Measurements from ENCODE around the gene LAMA5. TPM values are rescaled to one million over a fixed set of nuclear protein-coding genes. Genes with fewer than 3 reads are reported as not detected.

The LAMA5 gene
- polyA plus RNA-seq, 1 donor (not counting 4 experiments of a cell fraction or from before 2014, with no cell fraction given) = 8.7 TPM

DNA sequence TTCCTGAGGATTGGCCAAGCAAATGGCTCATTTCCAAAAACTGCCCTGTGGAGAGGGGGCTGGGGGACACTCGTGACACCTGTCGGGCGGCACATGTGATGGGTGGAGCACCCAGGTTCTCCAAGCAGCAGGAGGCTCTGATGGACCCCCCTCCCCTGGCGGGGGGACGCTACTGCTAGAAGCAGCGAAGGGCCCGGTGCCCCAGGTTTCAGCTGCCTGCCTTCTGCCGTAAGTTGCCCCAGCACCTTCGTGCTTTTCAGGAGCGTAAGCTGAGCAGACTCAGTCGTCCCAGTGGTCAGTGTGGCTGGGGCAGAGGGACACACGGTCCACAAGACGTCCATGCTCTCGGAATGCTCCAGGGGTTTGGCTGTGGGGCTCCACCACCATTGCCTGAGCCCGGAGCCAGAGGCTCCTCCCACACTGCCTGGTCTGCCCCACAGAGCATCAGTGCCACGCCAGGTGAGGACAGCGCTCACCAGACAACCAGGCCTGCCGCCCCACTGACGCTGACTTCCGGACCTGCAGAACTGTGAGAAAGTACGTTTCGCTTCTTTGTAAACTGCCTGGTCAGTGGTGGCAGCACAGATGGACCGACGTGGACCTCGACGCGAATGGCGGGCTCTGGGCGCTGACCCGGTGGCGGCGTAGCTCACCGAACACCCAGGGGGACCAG, 68.4 kb downstream of the LAMA5 start:
- H3K27me3 ChIP-seq (ENCODE audit: control insufficient read depth, extremely low read depth, insufficient read depth, low read length) = no peaks in the 10 kb centered on the region
- H3K79me2 ChIP-seq (ENCODE audit: control insufficient read depth, insufficient read depth, low read length) = peaks cover 7% of the 10 kb centered on the region
- H3K4me1 ChIP-seq (ENCODE audit: control insufficient read depth, extremely low read depth, insufficient read depth, low read length) = no peaks in the 10 kb centered on the region
- no peak overlapping the region for H3K4me2 ChIP-seq (ENCODE audit: control insufficient read depth, extremely low read depth, insufficient read depth, low read depth, low read length)
- H3K27ac ChIP-seq (ENCODE audit: control insufficient read depth, insufficient read depth, low read length) = no peak overlapping the region
- H4K20me1 ChIP-seq (ENCODE audit: control insufficient read depth, extremely low read depth, insufficient read depth, low read length) = peaks cover 2% of the 10 kb centered on the region
- no peak overlapping the region for H3K9ac ChIP-seq (ENCODE audit: control insufficient read depth, extremely low read depth, insufficient read depth, low read length)
- H2AFZ ChIP-seq (ENCODE audit: control insufficient read depth, low read length) = no peak overlapping the region
- dilution Hi-C loops (cut with MboI; ENCODE audit: extremely low pct_ligation_motif_present, low sequenced_read_pairs) = no loop called here
- no peaks in the 10 kb centered on the region for H3K9me1 ChIP-seq (ENCODE audit: control insufficient read depth, extremely low read depth, insufficient read depth, low read length)
- H3K9me3 ChIP-seq (ENCODE audit: control insufficient read depth, low read depth, low read length) = no peaks in the 10 kb centered on the region
- TF ChIP-seq, protein P1, sequence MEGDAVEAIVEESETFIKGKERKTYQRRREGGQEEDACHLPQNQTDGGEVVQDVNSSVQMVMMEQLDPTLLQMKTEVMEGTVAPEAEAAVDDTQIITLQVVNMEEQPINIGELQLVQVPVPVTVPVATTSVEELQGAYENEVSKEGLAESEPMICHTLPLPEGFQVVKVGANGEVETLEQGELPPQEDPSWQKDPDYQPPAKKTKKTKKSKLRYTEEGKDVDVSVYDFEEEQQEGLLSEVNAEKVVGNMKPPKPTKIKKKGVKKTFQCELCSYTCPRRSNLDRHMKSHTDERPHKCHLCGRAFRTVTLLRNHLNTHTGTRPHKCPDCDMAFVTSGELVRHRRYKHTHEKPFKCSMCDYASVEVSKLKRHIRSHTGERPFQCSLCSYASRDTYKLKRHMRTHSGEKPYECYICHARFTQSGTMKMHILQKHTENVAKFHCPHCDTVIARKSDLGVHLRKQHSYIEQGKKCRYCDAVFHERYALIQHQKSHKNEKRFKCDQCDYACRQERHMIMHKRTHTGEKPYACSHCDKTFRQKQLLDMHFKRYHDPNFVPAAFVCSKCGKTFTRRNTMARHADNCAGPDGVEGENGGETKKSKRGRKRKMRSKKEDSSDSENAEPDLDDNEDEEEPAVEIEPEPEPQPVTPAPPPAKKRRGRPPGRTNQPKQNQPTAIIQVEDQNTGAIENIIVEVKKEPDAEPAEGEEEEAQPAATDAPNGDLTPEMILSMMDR (optimal IDR thresholded peaks at IDR 0.05 in 1 of 3, IDR thresholded peaks at IDR 0.05 in 1 of 3, conservative IDR thresholded peaks at IDR 0.05 in 1 of 3; ENCODE audit: extremely low read depth in 1 of 3, insufficient read depth in 2 of 3, low read length in 3 of 3) = no peak
- no peak for TF ChIP-seq EZH2 (IDR thresholded peaks at IDR 0.05; ENCODE audit: low read length)
- H3K36me3 ChIP-seq (ENCODE audit: control insufficient read depth in 2 of 2, extremely low read depth in 1 of 2, insufficient read depth in 2 of 2, low read length in 2 of 2) = peaks cover 12 to 23% of the 10 kb centered on the region in 2 experiments
- FAIRE-seq (no peak), DNase-seq (ENCODE audit: low read depth, low spot score) (no peak)
- no peak overlapping the region for H3K4me3 ChIP-seq (ENCODE audit: control insufficient read depth in 2 of 3, extremely low read depth in 1 of 3, insufficient read depth in 2 of 3, low read depth in 1 of 3, low read length in 3 of 3)

DNA sequence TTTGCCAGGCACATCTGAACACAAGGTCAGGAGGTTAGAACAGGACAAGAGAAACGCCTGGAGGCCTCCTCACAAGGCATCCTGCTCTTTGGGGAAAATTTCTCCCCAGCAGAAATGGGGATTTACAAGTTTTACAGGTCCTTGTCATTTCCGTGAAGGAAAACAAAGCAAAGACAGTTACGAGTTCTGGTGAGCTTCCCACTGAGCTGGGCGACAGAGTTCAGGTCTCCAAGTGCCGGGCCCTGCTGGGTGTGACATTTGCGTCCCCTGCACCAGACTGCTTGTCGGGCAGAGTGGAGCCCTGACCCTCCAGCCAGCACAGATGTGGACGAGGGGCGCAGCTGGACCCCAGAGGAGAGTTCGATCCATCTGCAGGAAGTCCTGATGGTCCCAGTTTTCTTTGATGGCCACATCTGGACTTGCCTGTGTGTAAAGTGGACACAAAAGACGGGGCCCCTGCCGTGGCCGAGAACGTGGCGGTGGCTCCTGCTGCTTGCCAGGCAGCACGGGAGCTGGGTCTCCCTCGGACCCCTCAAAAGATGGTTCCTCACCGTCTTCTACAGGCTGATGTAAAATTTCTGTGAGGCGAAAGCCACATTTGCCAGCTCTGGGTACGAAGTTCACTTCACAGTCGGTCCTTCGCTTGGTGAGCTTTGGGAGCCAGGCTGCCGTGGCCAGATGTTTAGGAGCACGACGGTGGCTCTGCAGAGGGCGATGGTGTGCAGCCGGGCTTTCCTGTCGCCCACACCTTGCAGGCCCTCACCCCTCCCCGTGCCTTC, 69.5 kb downstream of the LAMA5 start:
- no peak for FAIRE-seq
- dilution Hi-C loops (cut with MboI; ENCODE audit: extremely low pct_ligation_motif_present, low sequenced_read_pairs) = no loop called here
- Histone ChIP-seq H3K9ac (ENCODE audit: control insufficient read depth, extremely low read depth, insufficient read depth, low read length) (no peak overlapping the region), H4K20me1 (ENCODE audit: control insufficient read depth, extremely low read depth, insufficient read depth, low read length) (no peaks in the 10 kb centered on the region), H3K4me1 (ENCODE audit: control insufficient read depth, extremely low read depth, insufficient read depth, low read length) (no peaks in the 10 kb centered on the region), H3K9me3 (ENCODE audit: control insufficient read depth, low read depth, low read length) (no peaks in the 10 kb centered on the region), H3K79me2 (ENCODE audit: control insufficient read depth, insufficient read depth, low read length) (no peaks in the 10 kb centered on the region), H3K4me2 (ENCODE audit: control insufficient read depth, extremely low read depth, insufficient read depth, low read depth, low read length) (no peak overlapping the region), H3K27ac (ENCODE audit: control insufficient read depth, insufficient read depth, low read length) (no peak overlapping the region), H2AFZ (ENCODE audit: control insufficient read depth, low read length) (no peak overlapping the region), H3K36me3 (ENCODE audit: control insufficient read depth in 2 of 2, extremely low read depth in 1 of 2, insufficient read depth in 2 of 2, low read length in 2 of 2) (peaks cover 12 to 24% of the 10 kb centered on the region in 2 experiments), H3K4me3 (ENCODE audit: control insufficient read depth in 2 of 3, extremely low read depth in 1 of 3, insufficient read depth in 2 of 3, low read depth in 1 of 3, low read length in 3 of 3) (no peak overlapping the region), H3K27me3 (ENCODE audit: control insufficient read depth, extremely low read depth, insufficient read depth, low read length) (no peaks in the 10 kb centered on the region), H3K9me1 (ENCODE audit: control insufficient read depth, extremely low read depth, insufficient read depth, low read length) (no peaks in the 10 kb centered on the region)
- no peak for DNase-seq (ENCODE audit: low read depth, low spot score)
- TF ChIP-seq EZH2 (IDR thresholded peaks at IDR 0.05; ENCODE audit: low read length) = no peak
- TF ChIP-seq, protein P1 (optimal IDR thresholded peaks at IDR 0.05 in 1 of 3, IDR thresholded peaks at IDR 0.05 in 1 of 3, conservative IDR thresholded peaks at IDR 0.05 in 1 of 3; ENCODE audit: extremely low read depth in 1 of 3, insufficient read depth in 2 of 3, low read length in 3 of 3) = no peak

All from keratinocyte (primary cell).